ENCODE data around the gene TIGD6. TPM values are rescaled to one million over a fixed set of nuclear protein-coding genes. Genes with fewer than 3 reads are reported as not detected.
A peak's percentile ranks its signal among the peaks of the same experiment; 100 is the strongest.
"Not testable (repeated sequence)": the region's sequence is repeated elsewhere in the genome, so short reads cannot be mapped to it uniquely, and the experiment has no call there.

The TIGD6 gene
- polyA plus RNA-seq, 10 donors: 1.8 to 3.2 (median 2.5) TPM

- DNase-seq: no peak
These were observed 20.6 kb downstream of the TIGD6 start for GRCh38 chr5:149979896-149980295.

GRCh38 chr5:149975409-149975808 lies 25.0 kb downstream of the TIGD6 start:
- no peak for DNase-seq

GRCh38 chr5:149969181-149969930 lies 31.1 kb downstream of the TIGD6 start:
- no peak for DNase-seq

GRCh38 chr5:149966946-149967345 lies 33.5 kb downstream of the TIGD6 start:
- DNase-seq: no peak

GRCh38 chr5:149963729-149964128 lies 36.7 kb downstream of the TIGD6 start:
- DNase-seq: no peak

- DNase-seq: no peak
These were observed 37.7 kb downstream of the TIGD6 start for GRCh38 chr5:149962601-149963300.

GRCh38 chr5:149961957-149962409 lies 38.5 kb downstream of the TIGD6 start:
- peak; percentile 15 to 51 (median 17) for DNase-seq

GRCh38 chr5:149961186-149961685 lies 39.2 kb downstream of the TIGD6 start:
- DNase-seq: no peak

- DNase-seq: peak; percentile 97 to 99 (median 97)
These were observed 39.9 kb downstream of the TIGD6 start, which contains the start of gene SLC26A2 for GRCh38 chr5:149960272-149961185. Gene SLC26A2 (plus strand): TSS chr5:149960758. CDS start chr5:149977653, 16,895 bp downstream.

GRCh38 chr5:149959406-149960236 lies 40.8 kb downstream of the TIGD6 start:
- peak; percentile 16 to 53 (median 41) for DNase-seq

- no peak for DNase-seq
These were observed 42.6 kb downstream of the TIGD6 start for GRCh38 chr5:149957855-149958254.

GRCh38 chr5:149956685-149957084 lies 43.8 kb downstream of the TIGD6 start:
- DNase-seq: no peak

GRCh38 chr5:149954798-149955197 lies 45.7 kb downstream of the TIGD6 start:
- DNase-seq: no peak

GRCh38 chr5:149953436-149954121 lies 46.9 kb downstream of the TIGD6 start:
- DNase-seq: no peak

GRCh38 chr5:149951138-149951749 lies 49.2 kb downstream of the TIGD6 start:
- DNase-seq: no peak

GRCh38 chr5:149948993-149949392 lies 51.5 kb downstream of the TIGD6 start:
- DNase-seq: no peak

GRCh38 chr5:149946118-149946517 lies 54.3 kb downstream of the TIGD6 start:
- no peak for DNase-seq

- no peak for DNase-seq
These were observed 55.8 kb downstream of the TIGD6 start, which contains the start of gene PDE6A for GRCh38 chr5:149944666-149945065. Gene PDE6A (minus strand): TSS chr5:149944793. CDS start chr5:149944673, 120 bp downstream.

GRCh38 chr5:149943177-149943949 lies 57.1 kb downstream of the TIGD6 start:
- DNase-seq: not testable (repeated sequence)
